ENCODE data around the gene EN1. TPM values are rescaled to one million over a fixed set of nuclear protein-coding genes. Genes with fewer than 3 reads are reported as not detected.

EN1 gene
- total RNA-seq, 2 experiments from 2014 or later, result not detected

DNA sequence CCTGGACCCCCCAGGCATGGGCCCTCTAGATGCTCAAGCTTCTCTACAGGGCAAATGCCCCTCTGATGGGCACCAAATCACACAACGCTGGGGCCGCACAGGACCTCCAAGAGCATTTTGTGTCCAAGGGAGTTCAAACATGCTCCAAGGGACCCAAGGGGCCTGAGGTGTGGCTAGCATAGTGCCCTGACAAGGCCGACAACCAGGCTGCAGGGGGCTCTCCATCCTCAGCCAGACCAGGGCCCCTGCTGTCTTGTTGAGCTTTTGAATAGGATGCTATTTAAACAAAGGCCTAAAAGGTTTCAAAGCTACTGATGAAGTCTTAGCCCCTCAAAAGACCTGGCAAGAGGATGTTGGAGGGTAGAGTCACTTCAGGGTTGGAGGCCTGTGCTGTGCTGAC, 33.1 kb downstream of the EN1 start:
- TF ChIP-seq, protein P1, sequence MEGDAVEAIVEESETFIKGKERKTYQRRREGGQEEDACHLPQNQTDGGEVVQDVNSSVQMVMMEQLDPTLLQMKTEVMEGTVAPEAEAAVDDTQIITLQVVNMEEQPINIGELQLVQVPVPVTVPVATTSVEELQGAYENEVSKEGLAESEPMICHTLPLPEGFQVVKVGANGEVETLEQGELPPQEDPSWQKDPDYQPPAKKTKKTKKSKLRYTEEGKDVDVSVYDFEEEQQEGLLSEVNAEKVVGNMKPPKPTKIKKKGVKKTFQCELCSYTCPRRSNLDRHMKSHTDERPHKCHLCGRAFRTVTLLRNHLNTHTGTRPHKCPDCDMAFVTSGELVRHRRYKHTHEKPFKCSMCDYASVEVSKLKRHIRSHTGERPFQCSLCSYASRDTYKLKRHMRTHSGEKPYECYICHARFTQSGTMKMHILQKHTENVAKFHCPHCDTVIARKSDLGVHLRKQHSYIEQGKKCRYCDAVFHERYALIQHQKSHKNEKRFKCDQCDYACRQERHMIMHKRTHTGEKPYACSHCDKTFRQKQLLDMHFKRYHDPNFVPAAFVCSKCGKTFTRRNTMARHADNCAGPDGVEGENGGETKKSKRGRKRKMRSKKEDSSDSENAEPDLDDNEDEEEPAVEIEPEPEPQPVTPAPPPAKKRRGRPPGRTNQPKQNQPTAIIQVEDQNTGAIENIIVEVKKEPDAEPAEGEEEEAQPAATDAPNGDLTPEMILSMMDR (conservative IDR thresholded peaks at IDR 0.05; ENCODE audit: low read length), result no peak
- TF ChIP-seq EZH2phosphoT487 (IDR thresholded peaks at IDR 0.05; ENCODE audit: borderline replicate concordance, low read depth, low read length), result no peak
- H3K36me3 ChIP-seq (ENCODE audit: insufficient read depth, low read length), result no peaks in the 10 kb centered on the region
- no peaks in the 10 kb centered on the region for H4K20me1 ChIP-seq (ENCODE audit: insufficient read depth, low read length)
- no peaks in the 10 kb centered on the region for H3K9me3 ChIP-seq (ENCODE audit: low read length)
- no peaks in the 10 kb centered on the region for H3K79me2 ChIP-seq (ENCODE audit: insufficient read depth, low read depth, low read length)
- DNase-seq (ENCODE audit: low spot score), result no peak
- ChIA-PET CTCF (ENCODE audit: unreplicated experiment) (no interaction called here), POLR2A (interaction anchor here (0.5 kb wide), 1 partner anchor 34 kb away, joined by 3 read pairs; no protein-coding TSS in a partner anchor)
- no peak overlapping the region for H3K27ac ChIP-seq (ENCODE audit: low read depth, low read length, poor library complexity, severe bottlenecking)
- no peaks in the 10 kb centered on the region for H3K4me1 ChIP-seq (ENCODE audit: insufficient read depth, low read length, poor library complexity, severe bottlenecking)
- H3K4me3 ChIP-seq (ENCODE audit: low read depth, low read length, poor library complexity, severe bottlenecking), result no peak overlapping the region
- BruUV-seq (replicated peaks), result no TSS peak
- no peak overlapping the region for H2AFZ ChIP-seq (ENCODE audit: low read length)
- H3K4me2 ChIP-seq (ENCODE audit: low read length), result no peak overlapping the region
- H3K9me2 ChIP-seq (ENCODE audit: insufficient read depth, low read length), result no peaks in the 10 kb centered on the region
- intact Hi-C loops (cut with micrococcal nuclease; ENCODE audit: unreplicated experiment), result no loop called here

- H3K9me3 ChIP-seq (ENCODE audit: low read length), result no peaks in the 10 kb centered on the region
- CTCF ChIA-PET (ENCODE audit: unreplicated experiment), result no interaction called here
- intact Hi-C loops (cut with micrococcal nuclease; ENCODE audit: unreplicated experiment), result no loop called here
- no peak for TF ChIP-seq EZH2phosphoT487 (IDR thresholded peaks at IDR 0.05; ENCODE audit: borderline replicate concordance, low read depth, low read length)
- TF ChIP-seq, protein P1 (conservative IDR thresholded peaks at IDR 0.05; ENCODE audit: low read length), result no peak
- no peaks in the 10 kb centered on the region for H3K4me1 ChIP-seq (ENCODE audit: insufficient read depth, low read length, poor library complexity, severe bottlenecking)
- no peak overlapping the region for H3K4me3 ChIP-seq (ENCODE audit: low read depth, low read length, poor library complexity, severe bottlenecking)
- DNase-seq (ENCODE audit: low spot score), result no peak
- no peak overlapping the region for H3K27ac ChIP-seq (ENCODE audit: low read depth, low read length, poor library complexity, severe bottlenecking)
- H3K4me2 ChIP-seq (ENCODE audit: low read length), result no peak overlapping the region
- H3K9me2 ChIP-seq (ENCODE audit: insufficient read depth, low read length), result no peaks in the 10 kb centered on the region
- POLR2A ChIA-PET, result no interaction called here
- H2AFZ ChIP-seq (ENCODE audit: low read length), result no peak overlapping the region
- H3K79me2 ChIP-seq (ENCODE audit: insufficient read depth, low read depth, low read length), result no peaks in the 10 kb centered on the region
- no TSS peak for BruUV-seq (replicated peaks)
- H3K36me3 ChIP-seq (ENCODE audit: insufficient read depth, low read length), result no peaks in the 10 kb centered on the region
- no peaks in the 10 kb centered on the region for H4K20me1 ChIP-seq (ENCODE audit: insufficient read depth, low read length)
Measured at GRCh38 chr2:118813601-118814339, 33.7 kb downstream of the EN1 start.

DNA sequence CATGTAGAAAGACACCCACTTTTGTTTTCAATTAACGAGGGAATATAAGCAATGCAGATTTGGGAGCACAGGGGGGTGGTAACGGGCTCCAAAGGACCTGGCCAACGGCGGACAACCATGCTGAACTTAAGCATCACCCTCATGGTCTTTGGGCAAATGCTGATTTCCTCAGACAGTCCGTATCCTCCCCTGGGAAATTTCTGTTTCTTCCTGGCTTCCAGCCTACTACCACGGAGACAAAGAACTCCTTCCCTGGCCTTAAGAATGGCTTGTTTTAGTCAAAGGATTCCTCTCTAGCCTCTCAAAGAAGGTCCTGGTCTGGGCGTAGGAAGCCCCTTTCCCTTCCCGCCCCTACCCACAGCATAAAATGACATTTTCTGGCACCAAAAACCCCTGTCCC, 34.3 kb downstream of the EN1 start:
- TF ChIP-seq, protein P1 (conservative IDR thresholded peaks at IDR 0.05; ENCODE audit: low read length), result no peak
- TF ChIP-seq EZH2phosphoT487 (IDR thresholded peaks at IDR 0.05; ENCODE audit: borderline replicate concordance, low read depth, low read length), result no peak
- no TSS peak for BruUV-seq (replicated peaks)
- CTCF ChIA-PET (ENCODE audit: unreplicated experiment), result no interaction called here

More for the DNA sequence above, 34.3 kb downstream of the EN1 start:
- H3K4me2 ChIP-seq (ENCODE audit: low read length), result no peak overlapping the region
- POLR2A ChIA-PET, result no interaction called here
- H3K27ac ChIP-seq (ENCODE audit: low read depth, low read length, poor library complexity, severe bottlenecking), result no peak overlapping the region
- no peak for DNase-seq (ENCODE audit: low spot score)
- H4K20me1 ChIP-seq (ENCODE audit: insufficient read depth, low read length), result no peaks in the 10 kb centered on the region
- no peaks in the 10 kb centered on the region for H3K79me2 ChIP-seq (ENCODE audit: insufficient read depth, low read depth, low read length)
- no peaks in the 10 kb centered on the region for H3K9me2 ChIP-seq (ENCODE audit: insufficient read depth, low read length)
- no peak overlapping the region for H2AFZ ChIP-seq (ENCODE audit: low read length)
- H3K4me1 ChIP-seq (ENCODE audit: insufficient read depth, low read length, poor library complexity, severe bottlenecking), result no peaks in the 10 kb centered on the region
- no peaks in the 10 kb centered on the region for H3K9me3 ChIP-seq (ENCODE audit: low read length)
- no peak overlapping the region for H3K4me3 ChIP-seq (ENCODE audit: low read depth, low read length, poor library complexity, severe bottlenecking)
- intact Hi-C loops (cut with micrococcal nuclease; ENCODE audit: unreplicated experiment), result no loop called here
- no peaks in the 10 kb centered on the region for H3K36me3 ChIP-seq (ENCODE audit: insufficient read depth, low read length)

Data from OCI-LY7 (cell line).